Type B pancreatic cell (in vitro differentiated cells): ENCODE results near the gene OR2AG1. TPM values are rescaled to one million over a fixed set of nuclear protein-coding genes. Genes with fewer than 3 reads are reported as not detected.

Experiments used
- DNase-seq: peaks from one replicate; pipeline ENCODE4 v3.0.0; 2021; ENCODE audit warnings: mixed read lengths; ENCODE audit not compliant: unreplicated experiment; ENCODE audit errors: extremely low spot score
- H3K27ac Mint-ChIP-seq: 2 replicates; pipeline ENCODE4 v1.8.0; 2021; ENCODE audit warnings: mild to moderate bottlenecking, mixed read lengths
- H3K27me3 Mint-ChIP-seq: 2 replicates; pipeline ENCODE4 v1.8.0; 2021; ENCODE audit warnings: mixed read lengths
- H3K36me3 Mint-ChIP-seq: 2 replicates; pipeline ENCODE4 v1.8.0; 2021; ENCODE audit warnings: mixed read lengths
- H3K4me1 Mint-ChIP-seq: one replicate; pipeline ENCODE4 v1.8.0; 2021; ENCODE audit warnings: mixed read lengths; ENCODE audit not compliant: unreplicated experiment
- H3K4me3 Mint-ChIP-seq: 2 replicates; pipeline ENCODE4 v1.8.0; 2021; ENCODE audit warnings: mild to moderate bottlenecking, mixed read lengths
- H3K9me3 Mint-ChIP-seq: 2 replicates; pipeline ENCODE4 v1.8.0; 2021; ENCODE audit warnings: mixed read lengths
- CTCF ChIP-seq: fragments of 200-600 bp; sonication (generic); conservative IDR thresholded peaks from 2 replicates; pipeline ENCODE4 v1.5.0; 2021; ENCODE audit warnings: antibody characterized with exemption, mild to moderate bottlenecking
- total RNA-seq: library from RNA; stranded (reverse); gene quantifications from 2 replicates; pipeline ENCODE4 v1.2.1, GENCODE V29; 2021; ENCODE audit warnings: low replicate concordance

The OR2AG1 gene
- total RNA-seq, 1 donor from 2014 or later, result not detected

- Mint-ChIP-seq H3K9me3 (peaks cover 2% of the 10 kb centered on the region), H3K4me1 (no peaks in the 10 kb centered on the region), H3K27me3 (no peaks in the 10 kb centered on the region), H3K36me3 (no peaks in the 10 kb centered on the region), H3K27ac (no peak overlapping the region), H3K4me3 (no peak overlapping the region)
- no peak for DNase-seq
- peak; percentile 77 for TF ChIP-seq CTCF
These were observed 25.4 kb upstream of the OR2AG1 start for GRCh38 chr11:6757373-6757967.

- H3K4me1 Mint-ChIP-seq, result peaks cover 7% of the 10 kb centered on the region
- no peak within 1 kb of the TSS for H3K4me3 Mint-ChIP-seq
- no peaks in the 10 kb centered on the region for H3K9me3 Mint-ChIP-seq
- H3K27me3 Mint-ChIP-seq, result peaks cover 3% of the 10 kb centered on the region
- TF ChIP-seq CTCF, result no peak
- no peak for DNase-seq
- no peak within 1 kb of the TSS for H3K27ac Mint-ChIP-seq
- H3K36me3 Mint-ChIP-seq, result no peaks in the 10 kb centered on the region
These were observed 10.6 kb upstream of the OR2AG1 start, which contains the start of gene OR2AG2 for GRCh38 chr11:6771926-6772893. Gene OR2AG2, minus strand, starts transcription at chr11:6771976. Its CDS starts 3,019 bp downstream, at chr11:6768957.

GRCh38 chr11:6778518-6778917, 4.3 kb upstream of the OR2AG1 start:
- Mint-ChIP-seq H3K27ac (no peak overlapping the region), H3K27me3 (peaks cover 3% of the 10 kb centered on the region), H3K9me3 (no peaks in the 10 kb centered on the region), H3K36me3 (no peaks in the 10 kb centered on the region), H3K4me1 (no peaks in the 10 kb centered on the region), H3K4me3 (no peak overlapping the region)
- no peak for DNase-seq
- no peak for TF ChIP-seq CTCF

- no peak overlapping the region for H3K27ac Mint-ChIP-seq
- no peaks in the 10 kb centered on the region for H3K27me3 Mint-ChIP-seq
- no peaks in the 10 kb centered on the region for H3K36me3 Mint-ChIP-seq
- no peak for DNase-seq
- no peak overlapping the region for H3K4me3 Mint-ChIP-seq
- H3K4me1 Mint-ChIP-seq, result no peaks in the 10 kb centered on the region
- no peak for TF ChIP-seq CTCF
- H3K9me3 Mint-ChIP-seq, result no peaks in the 10 kb centered on the region
These were observed 2.0 kb upstream of the OR2AG1 start for GRCh38 chr11:6780829-6781228.

GRCh38 chr11:6790546-6790945, 7.7 kb downstream of the OR2AG1 start:
- Mint-ChIP-seq H3K4me1 (no peaks in the 10 kb centered on the region), H3K27me3 (no peaks in the 10 kb centered on the region), H3K36me3 (no peaks in the 10 kb centered on the region), H3K4me3 (no peak overlapping the region), H3K27ac (no peak overlapping the region), H3K9me3 (no peaks in the 10 kb centered on the region)
- no peak for DNase-seq
- TF ChIP-seq CTCF, result no peak
